Astrocyte of the spinal cord (primary cell): ENCODE measurements around the gene PMPCA.

ENCODE experiments used
- DNase-seq: peaks from one replicate; pipeline ENCODE4 v3.0.0; 2011; ENCODE audit warnings: low read depth, low spot score
- H3K4me3 ChIP-seq: 2 replicates; pipeline ENCODE4 v1.5.1; 2011; ENCODE audit warnings: low read depth, mild to moderate bottlenecking, low read length, moderate library complexity
- CTCF ChIP-seq: IDR thresholded peaks from 2 replicates; pipeline ENCODE4 v1.5.1; 2012; ENCODE audit warnings: low read depth, mild to moderate bottlenecking, low read length, inconsistent platforms
- in situ Hi-C: cut with HindIII; loops from 2 replicates; pipeline ENCODE4 v1.10.0; 2017; ENCODE audit warnings: low sequenced_read_pairs

PMPCA gene

GRCh38 chr9:136441191-136441680, 30.8 kb downstream of the PMPCA start:
- H3K4me3 ChIP-seq = no peak overlapping the region
- TF ChIP-seq CTCF = no peak
- peak; percentile 65 for DNase-seq
- in situ Hi-C loops = no loop called here

GRCh38 chr9:136441681-136442245, 31.3 kb downstream of the PMPCA start:
- no peak for DNase-seq
- in situ Hi-C loops = no loop called here
- no peak for TF ChIP-seq CTCF

GRCh38 chr9:136442265-136442664, 31.8 kb downstream of the PMPCA start:
- in situ Hi-C loops = no loop called here
- no peak overlapping the region for H3K4me3 ChIP-seq
- DNase-seq = no peak
- TF ChIP-seq CTCF = no peak

More at GRCh38 chr9:136441681-136442245, 31.3 kb downstream of the PMPCA start:
- no peak overlapping the region for H3K4me3 ChIP-seq

- TF ChIP-seq CTCF = no peak
- H3K4me3 ChIP-seq = no peak overlapping the region
- in situ Hi-C loops = no loop called here
- DNase-seq = no peak
Measured at GRCh38 chr9:136443087-136443486, 32.6 kb downstream of the PMPCA start.

- DNase-seq = no peak
- no peak for TF ChIP-seq CTCF
- H3K4me3 ChIP-seq = no peak overlapping the region
- in situ Hi-C loops = no loop called here
Measured at GRCh38 chr9:136443687-136444086, 33.2 kb downstream of the PMPCA start.

- no peak overlapping the region for H3K4me3 ChIP-seq
- no peak for TF ChIP-seq CTCF
- in situ Hi-C loops = no loop called here
- no peak for DNase-seq
Measured at GRCh38 chr9:136444102-136444501, 33.6 kb downstream of the PMPCA start.
